ENCODE data around the gene GTF3C2.

- TF ChIP-seq CTCF (IDR thresholded peaks at IDR 0.05), result no peak
- TF ChIP-seq POLR2A (IDR thresholded peaks at IDR 0.05), result no peak
Observed at GRCh38 chr2:27308359-27308881, 48.1 kb downstream of the GTF3C2 start, which contains the start of gene UCN.
